DND-41 (cell line): Measurements from ENCODE around the gene GLI2.

ENCODE experiments used
- ATAC-seq: fragments of 200-7000 bp; cut with Tn5 transposase; 3 replicates; pipeline ENCODE4 v1.9.1; 2021; ENCODE audit warnings: low read depth; ENCODE audit not compliant: insufficient read depth
- DNase-seq: peaks from one replicate; pipeline ENCODE4 v3.0.0-alpha.2; 2020
- H2AFZ ChIP-seq: 2 replicates; pipeline ENCODE4 v1.6.0; 2012; ENCODE audit warnings: low read depth, low read length
- H3K27ac ChIP-seq: 2 replicates; pipeline ENCODE4 v1.5.1; 2012; ENCODE audit warnings: low read length, inconsistent platforms
- H3K27me3 ChIP-seq: fragments of 200-600 bp; sonication (generic); 2 replicates; pipeline ENCODE4 v1.6.0; 2012; ENCODE audit warnings: low read length, mild to moderate bottlenecking, inconsistent platforms; ENCODE audit not compliant: insufficient read depth, poor library complexity
- H3K36me3 ChIP-seq: 2 replicates; pipeline ENCODE4 v1.5.1; 2012; ENCODE audit warnings: low read length, inconsistent platforms; ENCODE audit not compliant: insufficient read depth
- H3K4me1 ChIP-seq: 2 replicates; pipeline ENCODE4 v1.5.1; 2012; ENCODE audit warnings: mild to moderate bottlenecking, low read length; ENCODE audit not compliant: insufficient read depth
- H3K4me2 ChIP-seq: 2 replicates; pipeline ENCODE4 v1.6.0; 2012; ENCODE audit warnings: mild to moderate bottlenecking, moderate library complexity, low read length, inconsistent platforms; ENCODE audit not compliant: insufficient read depth
- H3K4me3 ChIP-seq, 2 experiments: fragments of 200-600 bp in 1 of 2; shearing (Covaris generic) in 1 of 2; 2 replicates each; pipeline ENCODE4 v1.5.1; 2012 to 2016; ENCODE audit warnings: inconsistent platforms in 2 of 2, low read length in 2 of 2, mild to moderate bottlenecking in 2 of 2, low read depth in 1 of 2, moderate library complexity in 1 of 2
- H3K79me2 ChIP-seq: 2 replicates; pipeline ENCODE4 v1.6.0; 2012; ENCODE audit warnings: low read length, inconsistent platforms; ENCODE audit not compliant: insufficient read depth
- H3K9ac ChIP-seq: 2 replicates; pipeline ENCODE4 v1.6.0; 2012; ENCODE audit warnings: low read depth, mild to moderate bottlenecking, inconsistent platforms, low read length, moderate library complexity
- H3K9me3 ChIP-seq: 2 replicates; pipeline ENCODE4 v1.5.1; 2012; ENCODE audit warnings: low read length, moderate library complexity, mild to moderate bottlenecking, inconsistent platforms; ENCODE audit not compliant: insufficient read depth, severe bottlenecking
- H4K20me1 ChIP-seq: 2 replicates; pipeline ENCODE4 v1.6.0; 2012; ENCODE audit warnings: low read length; ENCODE audit not compliant: insufficient read depth
- CTCF ChIP-seq: IDR thresholded peaks from 2 replicates; pipeline ENCODE4 v1.5.1; 2012; ENCODE audit warnings: borderline replicate concordance, low read length, moderate library complexity, mild to moderate bottlenecking; ENCODE audit not compliant: poor library complexity, severe bottlenecking; ENCODE audit errors: extremely low read depth
- EZH2 ChIP-seq: IDR thresholded peaks from 3 replicates; pipeline ENCODE4 v1.6.1; 2012; ENCODE audit warnings: borderline replicate concordance, low read depth, mild to moderate bottlenecking, moderate library complexity, low read length, inconsistent platforms; ENCODE audit not compliant: severe bottlenecking

The GLI2 gene

GRCh38 chr2:120710256-120710655, 25.4 kb upstream of the GLI2 start:
- Histone ChIP-seq H3K9me3 (no peaks in the 10 kb centered on the region), H3K4me2 (no peak overlapping the region), H3K27ac (no peak overlapping the region), H3K9ac (no peak overlapping the region), H3K36me3 (no peaks in the 10 kb centered on the region), H3K4me1 (no peaks in the 10 kb centered on the region), H4K20me1 (0 out of 2 replicates have a peak, but pooled peaks cover 6% of the 10 kb centered on the region), H2AFZ (no peak overlapping the region), H3K79me2 (no peaks in the 10 kb centered on the region), H3K27me3 (peaks cover 27% of the 10 kb centered on the region), H3K4me3 (no peak overlapping the region)
- ATAC-seq (no peak), DNase-seq (no peak)
- TF ChIP-seq CTCF (no peak), EZH2 (no peak)

DNA sequence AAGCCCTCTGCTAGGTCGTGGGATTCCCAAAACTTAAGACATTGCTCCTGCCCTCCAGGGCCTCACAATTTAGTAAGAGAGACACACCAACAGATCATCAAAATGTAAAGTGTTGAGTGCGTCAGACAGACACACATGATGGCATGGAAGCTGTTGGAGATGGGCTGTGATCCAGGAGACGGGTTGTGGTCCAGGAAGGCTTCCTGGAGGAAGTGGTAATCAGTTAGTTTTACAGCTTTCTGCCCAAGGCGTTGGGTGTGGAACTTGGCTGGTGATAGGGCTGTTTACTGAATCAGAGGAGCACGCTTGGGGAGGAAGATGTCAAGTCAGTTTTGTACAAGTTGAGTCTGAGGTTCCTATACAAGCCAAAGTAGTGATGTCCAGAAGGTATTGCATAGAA, 24.0 kb upstream of the GLI2 start:
- DNase-seq, result no peak
- Histone ChIP-seq H3K27ac (no peak overlapping the region), H3K4me1 (no peaks in the 10 kb centered on the region), H3K4me3 (no peak overlapping the region), H3K9me3 (no peaks in the 10 kb centered on the region), H3K27me3 (peaks cover 23% of the 10 kb centered on the region), H3K36me3 (no peaks in the 10 kb centered on the region), H2AFZ (no peak overlapping the region), H3K79me2 (no peaks in the 10 kb centered on the region), H4K20me1 (0 out of 2 replicates have a peak, but pooled peaks cover 6% of the 10 kb centered on the region), H3K9ac (no peak overlapping the region), H3K4me2 (no peak overlapping the region)
- ATAC-seq, result no peak
- TF ChIP-seq CTCF (no peak), EZH2 (no peak)

DNA sequence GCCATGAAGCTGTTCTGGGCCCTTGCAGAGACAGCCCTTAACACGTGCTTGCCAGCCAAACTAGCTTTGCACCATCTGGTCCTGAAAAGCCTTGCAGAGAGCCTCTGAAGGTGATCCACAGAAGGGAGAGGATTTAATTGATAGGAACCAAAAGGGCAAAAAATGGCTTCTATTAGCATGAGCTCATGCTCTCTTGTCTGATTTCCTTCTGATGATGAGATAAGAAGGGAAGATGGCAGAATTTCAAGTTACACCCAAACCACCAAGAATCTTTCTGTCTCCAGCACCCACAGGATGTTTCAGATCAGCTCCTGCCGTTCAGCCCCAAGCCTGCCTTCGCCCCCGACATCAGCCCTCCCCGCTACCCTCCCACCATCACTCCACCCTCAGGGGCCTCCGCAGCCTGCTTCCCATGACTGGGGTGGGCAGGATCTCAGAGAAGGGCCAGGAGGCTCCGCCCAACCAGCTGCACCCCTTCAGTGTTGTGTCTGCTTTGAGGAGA, 23.4 kb upstream of the GLI2 start:
- no peaks in the 10 kb centered on the region for H3K79me2 ChIP-seq
- no peak overlapping the region for H3K27ac ChIP-seq
- H3K27me3 ChIP-seq, result peaks cover 23% of the 10 kb centered on the region
- ATAC-seq (peak; percentile 88), DNase-seq (peak; percentile 50)
- no peak overlapping the region for H3K9ac ChIP-seq
- no peak overlapping the region for H3K4me2 ChIP-seq
- H3K4me1 ChIP-seq, result no peaks in the 10 kb centered on the region
- H3K9me3 ChIP-seq, result no peaks in the 10 kb centered on the region
- TF ChIP-seq CTCF, result no peak
- no peak for TF ChIP-seq EZH2
- H3K4me3 ChIP-seq, result no peak overlapping the region
- no peaks in the 10 kb centered on the region for H3K36me3 ChIP-seq
- H2AFZ ChIP-seq, result no peak overlapping the region
- 0 out of 2 replicates have a peak, but pooled peaks cover 6% of the 10 kb centered on the region for H4K20me1 ChIP-seq
